ENCODE data around the gene CDC37L1.

CDC37L1 gene

GRCh38 chr9:4714266-4715016 lies 35.1 kb downstream of the CDC37L1 start:
- no peak for DNase-seq (ENCODE audit: low read depth)

GRCh38 chr9:4716163-4716562 lies 36.8 kb downstream of the CDC37L1 start:
- DNase-seq (ENCODE audit: low read depth): no peak

- DNase-seq (ENCODE audit: low read depth): no peak
These were observed 38.4 kb downstream of the CDC37L1 start for GRCh38 chr9:4717815-4718214.

DNA sequence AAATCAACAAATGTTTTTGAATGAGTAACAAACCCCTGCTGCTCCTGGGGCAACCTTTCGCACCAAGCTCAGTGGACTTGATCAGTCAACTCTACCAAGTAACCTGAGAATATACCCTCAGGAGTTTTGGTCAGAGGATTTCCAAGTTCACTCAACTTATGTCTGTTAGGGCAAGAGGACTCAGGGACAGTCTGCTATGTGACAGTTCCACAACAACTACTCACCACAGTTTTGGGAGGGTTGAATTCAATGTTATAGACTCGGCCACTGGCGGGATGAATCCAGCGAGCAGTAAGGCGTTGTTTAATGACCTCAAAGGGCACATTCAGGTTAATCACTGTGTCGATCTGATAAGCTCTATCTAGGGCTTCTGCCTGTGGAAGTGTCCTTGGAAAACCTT lies 39.5 kb downstream of the CDC37L1 start:
- no peak for DNase-seq (ENCODE audit: low read depth)

DNA sequence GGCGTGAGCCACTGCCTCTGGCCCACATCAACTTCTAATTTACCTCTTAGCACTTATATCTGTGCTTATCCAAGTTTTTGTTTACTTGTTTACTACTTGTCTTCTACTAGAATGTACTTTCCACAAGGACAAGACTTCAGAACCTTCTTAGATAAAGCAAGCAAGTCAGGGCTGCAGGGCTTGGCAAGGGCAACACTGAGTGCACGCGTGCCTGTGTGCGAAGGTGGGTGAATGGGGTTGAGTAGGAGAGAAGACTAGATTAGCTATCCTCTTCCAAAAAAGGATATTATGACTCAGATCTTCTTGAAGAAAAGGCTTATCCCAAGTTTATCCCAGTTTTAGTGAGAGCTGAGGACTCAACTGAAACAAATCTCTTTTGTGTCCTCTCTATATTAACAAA lies 42.4 kb downstream of the CDC37L1 start:
- DNase-seq (ENCODE audit: low read depth): no peak

GRCh38 chr9:4725706-4726442 lies 46.5 kb downstream of the CDC37L1 start:
- DNase-seq (ENCODE audit: low read depth): no peak

DNA sequence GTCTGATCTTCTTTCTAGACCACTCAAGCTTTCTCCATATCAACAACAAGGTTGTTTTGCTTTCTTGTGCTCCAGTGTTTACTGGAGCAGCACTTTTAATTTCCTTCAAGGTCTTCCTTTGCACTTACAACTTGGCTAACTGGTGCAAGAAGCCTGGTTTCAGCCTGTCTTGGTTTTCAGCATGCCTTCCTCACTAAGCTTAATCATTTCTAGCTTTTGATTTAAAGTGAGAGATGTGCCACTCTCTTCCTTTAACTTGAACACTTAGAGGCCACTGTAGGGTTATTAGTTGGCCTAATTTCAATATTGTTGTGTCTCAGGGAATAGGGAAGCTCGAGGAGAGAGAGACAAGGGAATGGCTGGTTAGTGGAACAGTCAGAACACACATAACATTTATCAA lies 48.2 kb downstream of the CDC37L1 start:
- DNase-seq (ENCODE audit: low read depth): no peak

DNA sequence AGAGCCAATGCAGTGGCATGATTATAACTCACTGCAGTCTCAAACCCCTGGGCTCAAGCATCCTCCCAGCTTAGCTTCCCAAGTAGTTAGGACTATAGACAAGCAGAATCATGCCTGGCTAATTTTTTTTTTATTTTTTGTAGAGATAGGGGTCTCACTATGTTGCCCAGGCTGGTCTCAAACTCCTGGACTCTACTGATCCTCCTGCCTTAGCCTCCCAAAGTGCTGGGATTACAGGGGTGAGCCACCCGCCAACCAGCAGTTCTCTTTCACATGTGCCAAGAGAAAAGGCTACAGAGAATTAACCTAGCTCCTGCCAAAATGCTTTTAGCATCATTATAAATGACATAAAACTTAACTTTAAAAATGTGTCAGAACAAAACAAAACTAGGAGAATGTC lies 53.5 kb downstream of the CDC37L1 start:
- DNase-seq (ENCODE audit: low read depth): no peak

GRCh38 chr9:4734150-4734549 lies 54.8 kb downstream of the CDC37L1 start:
- no peak for DNase-seq (ENCODE audit: low read depth)

DNA sequence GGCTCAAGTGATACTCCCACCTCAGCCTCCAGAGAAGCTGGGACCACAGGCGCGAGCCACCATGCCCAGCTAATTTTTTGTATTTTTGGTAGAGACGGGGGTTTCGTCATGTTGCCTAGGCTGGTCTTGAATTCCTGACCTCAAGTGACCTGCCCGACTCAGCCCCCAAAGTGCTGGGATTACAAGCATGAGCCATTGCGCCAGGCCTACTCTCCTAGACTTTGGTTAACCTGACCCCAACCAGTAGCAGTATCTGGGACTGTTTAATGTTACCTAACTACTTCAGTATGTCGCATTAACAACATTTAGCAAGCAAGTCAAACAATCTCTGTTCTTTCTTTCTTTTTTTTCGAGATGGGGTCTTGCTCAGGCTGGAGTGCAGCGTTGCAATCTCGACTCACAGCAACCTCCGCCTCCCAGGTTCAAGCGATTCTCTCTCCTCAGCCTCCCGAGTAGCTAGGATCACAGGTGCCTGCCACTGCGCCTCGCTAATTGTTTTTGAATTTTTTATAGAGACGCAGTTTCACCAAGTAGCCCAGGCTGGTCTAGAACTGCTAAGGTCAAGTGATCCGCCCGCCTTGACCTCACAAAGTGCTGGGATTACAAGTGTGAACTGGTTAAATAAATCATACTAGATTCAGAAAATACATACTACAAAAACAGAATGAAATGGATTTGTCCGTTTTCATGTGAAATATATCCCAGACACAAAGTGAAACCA lies 59.7 kb downstream of the CDC37L1 start:
- DNase-seq (ENCODE audit: low read depth): no peak

DNA sequence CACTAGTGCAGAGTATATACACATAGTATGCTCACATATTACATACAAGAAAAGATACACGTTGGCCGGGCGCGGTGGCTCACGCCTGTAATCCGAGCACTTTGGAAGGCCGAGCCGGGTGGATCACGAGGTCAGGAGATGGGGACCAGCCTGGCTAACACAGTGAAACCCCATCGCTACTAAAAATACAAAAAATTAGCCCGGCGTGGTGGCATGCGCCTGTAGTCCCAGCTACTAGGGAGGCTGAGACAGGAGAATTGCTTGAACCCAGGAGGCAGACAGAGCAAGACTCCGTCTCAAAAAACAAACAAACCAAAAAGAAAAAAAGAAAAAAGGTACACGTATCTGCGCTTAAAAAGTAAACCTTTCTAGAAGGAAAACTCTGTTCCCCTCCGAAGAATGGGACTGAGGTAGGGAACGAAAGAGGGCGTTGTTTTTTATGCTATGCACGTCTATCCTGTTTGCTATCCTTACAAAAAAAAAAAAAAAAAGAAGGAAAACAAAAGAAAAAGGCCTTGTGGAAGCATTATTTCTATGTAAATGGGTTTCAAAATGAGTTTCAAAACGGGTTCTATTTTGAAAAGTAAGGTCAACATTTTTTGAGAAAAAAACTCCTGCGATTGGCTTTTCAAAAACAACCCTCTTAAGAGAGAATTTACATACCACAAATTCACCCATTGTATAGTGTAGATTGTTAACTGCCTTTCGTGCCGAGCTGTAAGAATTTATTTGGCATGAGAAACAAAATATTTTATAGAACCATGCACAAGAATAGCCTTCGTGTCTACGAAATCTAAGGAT lies 60.4 kb downstream of the CDC37L1 start:
- no peak for DNase-seq (ENCODE audit: low read depth)

DNA sequence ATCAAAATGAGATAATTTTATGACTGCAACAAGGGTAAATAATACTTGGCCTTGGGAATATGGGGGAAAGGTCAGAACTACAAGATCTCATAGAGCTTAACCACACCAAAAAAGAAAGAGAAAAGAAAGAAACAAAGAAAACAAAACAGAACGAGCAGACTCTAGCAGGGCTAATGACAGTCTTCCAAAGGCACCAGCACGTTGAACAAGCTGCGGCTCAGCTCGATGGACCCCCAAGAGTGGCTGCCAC lies 60.9 kb downstream of the CDC37L1 start:
- no peak for DNase-seq (ENCODE audit: low read depth)

DNA sequence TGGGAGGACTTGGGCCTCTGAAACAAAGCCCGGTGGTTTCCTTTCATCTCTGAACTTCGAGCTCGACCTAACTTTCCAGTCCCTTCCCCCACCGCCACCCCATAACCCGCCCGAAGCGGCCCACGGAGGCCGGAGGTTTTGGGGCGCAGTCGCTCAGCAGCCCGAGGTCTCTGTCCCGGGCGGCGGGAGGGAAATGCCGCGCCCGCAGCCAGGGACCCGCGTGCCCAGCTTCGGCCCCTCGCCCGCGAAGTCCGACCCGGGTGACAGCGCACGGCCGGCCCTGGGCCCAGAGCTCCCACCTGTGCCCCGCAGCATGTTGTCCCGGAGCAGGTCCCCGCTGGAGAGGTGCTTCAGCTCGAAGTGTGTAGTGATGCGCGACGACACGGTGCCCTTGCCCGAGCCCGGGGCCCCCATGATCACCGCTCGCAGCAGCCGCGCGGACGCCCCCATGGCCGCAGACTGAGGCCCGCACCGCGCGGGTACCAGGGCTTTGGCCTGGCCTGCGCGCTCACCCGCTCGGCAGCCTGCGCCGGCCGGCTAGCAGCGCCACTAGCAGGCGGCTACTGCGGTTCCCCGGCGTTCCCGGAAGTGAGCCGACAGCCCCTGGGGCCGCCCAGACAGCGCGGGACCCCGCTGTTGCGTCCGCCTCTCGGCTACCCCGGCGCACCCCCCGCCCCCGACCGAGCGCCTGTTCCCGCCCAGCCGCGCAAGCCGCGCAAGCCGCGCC lies 61.4 kb downstream of the CDC37L1 start, which contains the start of gene AK3:
AK3 (minus strand) TSS at position 565 of the 727 bp plus-strand sequence; CDS start at position 450, 115 bp downstream.
- DNase-seq (ENCODE audit: low read depth): peak; percentile 73

- DNase-seq (ENCODE audit: low read depth): peak; percentile 3
These were observed 62.2 kb downstream of the CDC37L1 start for GRCh38 chr9:4741365-4742089.

- no peak for DNase-seq (ENCODE audit: low read depth)
These were observed 62.9 kb downstream of the CDC37L1 start for GRCh38 chr9:4742246-4742645.

- no peak for DNase-seq (ENCODE audit: low read depth)
These were observed 63.9 kb downstream of the CDC37L1 start for GRCh38 chr9:4743131-4743875.

DNA sequence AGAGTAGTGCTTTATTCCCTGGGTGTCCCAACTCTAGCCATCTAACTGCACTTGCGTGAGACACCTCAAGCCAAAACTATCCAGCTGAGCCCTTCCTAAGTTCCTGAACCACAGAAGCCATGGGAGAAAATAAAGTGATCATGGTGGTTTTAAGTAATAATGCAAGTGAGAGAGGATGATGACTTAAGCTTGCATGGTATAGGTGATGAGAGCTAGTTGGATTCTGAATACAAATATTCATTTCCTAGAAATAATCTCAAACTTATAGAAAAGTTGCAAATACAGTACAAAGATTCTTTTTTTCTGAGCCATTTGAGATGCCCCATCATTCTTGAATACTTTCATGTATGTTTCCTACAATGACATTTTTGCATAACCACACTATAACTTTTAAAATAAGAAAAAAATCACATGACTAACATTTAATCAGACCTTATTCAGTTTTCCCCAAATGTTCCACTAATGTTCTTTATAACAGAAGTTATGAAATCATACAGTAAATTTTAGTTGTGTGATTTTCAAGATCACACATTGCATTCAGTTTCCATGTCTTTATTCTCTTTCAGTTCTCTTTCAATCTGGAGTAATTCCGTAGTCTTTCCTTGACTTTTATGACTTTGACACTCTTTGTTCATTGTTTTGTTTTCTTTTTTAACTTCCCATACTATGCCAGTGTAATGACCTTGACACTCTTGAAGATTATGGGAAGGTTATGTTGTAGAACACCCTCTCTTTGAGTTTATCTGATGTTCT lies 67.1 kb downstream of the CDC37L1 start:
- no peak for DNase-seq (ENCODE audit: low read depth)

DNA sequence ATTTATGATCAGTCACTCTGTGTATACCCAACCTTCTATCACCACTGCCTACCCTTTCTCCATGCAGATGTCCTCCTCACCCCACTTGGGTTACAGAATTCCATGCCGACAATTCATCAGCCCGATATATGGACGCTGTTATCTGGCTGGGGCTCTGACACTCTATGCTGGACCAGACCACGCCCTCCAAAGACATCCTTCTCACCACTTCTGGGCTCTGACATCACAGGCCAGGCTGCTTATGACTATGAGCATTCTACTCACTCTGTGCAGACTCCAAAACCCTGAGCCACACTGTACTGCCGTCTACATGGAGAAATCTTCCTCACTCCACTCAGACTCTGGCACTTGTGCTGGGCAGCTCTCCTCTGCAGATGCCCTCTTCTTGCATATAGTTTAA lies 69.2 kb downstream of the CDC37L1 start:
- no peak for DNase-seq (ENCODE audit: low read depth)

DNA sequence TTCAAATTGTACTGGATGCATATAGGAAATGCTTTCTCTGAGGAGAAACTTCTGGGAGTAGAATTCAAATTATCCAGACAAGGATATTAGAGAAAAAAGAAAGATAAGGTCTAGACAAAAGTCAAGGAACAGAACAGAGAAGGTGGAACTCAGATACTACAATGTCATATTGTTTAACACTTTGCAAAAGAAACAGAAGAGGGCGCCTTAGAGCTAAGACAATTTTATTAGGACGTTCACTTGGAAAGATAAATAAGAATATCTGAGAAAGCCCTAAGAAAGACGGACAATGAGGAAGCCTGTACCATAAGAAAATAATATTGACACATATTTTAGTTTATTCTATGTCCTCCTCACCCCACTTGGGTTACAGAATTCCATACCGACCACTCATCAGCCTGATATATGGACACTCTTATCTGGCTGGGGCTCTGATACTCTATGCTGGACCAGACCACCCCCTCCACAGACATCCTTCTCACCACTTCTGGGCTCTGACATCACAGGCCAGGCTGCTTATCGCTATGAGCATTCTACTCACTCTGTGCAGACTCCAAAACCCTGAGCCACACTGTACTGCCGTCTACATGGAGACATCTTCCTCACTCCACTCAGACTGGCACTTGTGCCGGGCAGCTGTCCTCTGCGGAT lies 70.8 kb downstream of the CDC37L1 start:
- DNase-seq (ENCODE audit: low read depth): no peak
